Esophagus squamous epithelium (tissue), 5 donors: Measurements from ENCODE around the gene ADGRD1. TPM values are rescaled to one million over a fixed set of nuclear protein-coding genes. Genes with fewer than 3 reads are reported as not detected.

Experiments used
- DNase-seq: peaks from one replicate; lab custom pipeline; 2025; lab: John Stamatoyannopoulos, UW
- H3K27ac ChIP-seq, 4 donors: fragments of 200-600 bp; sonication (generic); one replicate each; pipeline ENCODE4 v1.5.1; 2016 to 2019; ENCODE audit warnings: mild to moderate bottlenecking in 1 of 4
- H3K27me3 ChIP-seq, 4 donors: fragments of 200-600 bp; sonication (generic); 1 replicate in 3 of 4; 2 replicates in 1 of 4; pipeline versions ENCODE4 v1.5.1 to v1.6.0; 2017 to 2021; ENCODE audit warnings: antibody characterized with exemption in 1 of 4
- H3K36me3 ChIP-seq, 3 donors: fragments of 200-600 bp; sonication (generic); one replicate each; pipeline ENCODE4 v1.5.1; 2016 to 2019
- H3K4me1 ChIP-seq, 3 donors: fragments of 200-600 bp; sonication (generic); one replicate each; pipeline ENCODE4 v1.5.1; 2017 to 2019
- H3K4me3 ChIP-seq, 4 donors: fragments of 200-600 bp; sonication (generic); 1 replicate in 3 of 4; 2 replicates in 1 of 4; pipeline ENCODE4 v1.5.1; 2016 to 2019; ENCODE audit warnings: mild to moderate bottlenecking in 2 of 4, moderate library complexity in 1 of 4
- H3K9me3 ChIP-seq, 3 donors: fragments of 200-600 bp; sonication (generic); one replicate each; pipeline ENCODE4 v1.5.1; 2016 to 2019
- CTCF ChIP-seq, 6 experiments: fragments of 450-650 bp in 4 of 6; fragments of 200-600 bp in 2 of 6; sonication (generic) in 2 of 6; IDR thresholded peaks; one replicate each; pipeline ENCODE4 v1.5.1; 2016 to 2019; ENCODE audit warnings: antibody characterized with exemption in 6 of 6, mild to moderate bottlenecking in 4 of 6, moderate library complexity in 4 of 6
- POLR2A ChIP-seq, 4 donors: fragments of 450-650 bp; IDR thresholded peaks; one replicate each; pipeline ENCODE4 v1.6.1; 2017; ENCODE audit warnings: antibody characterized with exemption in 4 of 4, mild to moderate bottlenecking in 4 of 4, moderate library complexity in 3 of 4
- WGBS, 2 donors: methylation state at CpG; one replicate each; pipeline ENCODE4 v1.1.5; 2018; 5-methylcytosine and 5-hydroxymethylcytosine counted together
- intact Hi-C: fragments of 100-400 bp; cut with DNase I; formaldehyde crosslinking; loops from one replicate; pipeline ENCODE4 v1.15.0; 2022
- total RNA-seq, 4 donors: library from RNA; depleted of rRNA; stranded (reverse); fragments of >200 nt; gene quantifications; one replicate each; pipeline ENCODE4 v1.1.0, GENCODE V29; 2016
- donor health status: DM: yes; HTN: yes; CAD: no.

ADGRD1 gene
- total RNA-seq, 4 donors from 2014 or later, result 2.2 to 28.2 (median 8.8) TPM

DNA sequence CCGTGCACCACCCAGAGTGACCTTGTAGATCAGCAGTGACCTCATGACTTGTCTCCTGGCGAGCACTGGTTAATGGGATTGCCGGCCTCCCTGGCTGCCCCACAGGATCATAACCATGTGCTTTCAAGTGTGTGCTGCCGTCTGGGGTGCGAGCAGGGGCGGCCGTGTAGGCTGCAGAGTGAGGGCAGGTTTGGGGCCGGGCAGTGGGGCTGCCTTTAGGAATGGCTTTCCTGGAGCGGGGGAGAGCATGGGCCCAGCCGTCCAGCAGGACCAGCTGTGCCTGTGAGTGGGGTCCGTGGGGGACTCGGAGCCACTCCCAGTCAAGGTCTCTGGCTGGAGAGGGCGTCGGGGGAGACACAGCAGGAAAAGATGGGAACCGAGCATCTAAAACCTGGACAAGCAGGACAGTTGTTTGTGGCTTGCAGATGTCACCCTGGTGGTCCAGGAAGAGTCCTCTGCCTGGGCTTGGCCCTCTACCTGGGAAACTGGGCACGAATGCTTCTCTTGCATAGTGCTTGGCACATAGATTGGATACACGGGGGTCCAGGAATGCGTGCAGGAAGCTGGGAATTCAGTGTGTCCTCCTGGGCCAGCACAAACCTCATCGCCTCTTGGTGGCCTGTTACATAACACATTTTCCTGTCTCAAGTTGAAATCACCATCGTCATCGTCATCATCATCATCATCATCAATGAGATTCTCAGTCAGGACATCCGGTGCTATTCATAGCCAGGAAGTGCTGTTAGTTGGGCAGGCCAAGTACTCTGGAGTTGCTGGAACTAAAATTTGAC lies 96.0 kb downstream of the ADGRD1 start:
- Histone ChIP-seq H3K36me3 (no peaks in the 10 kb centered on the region), H3K4me3 (no peak overlapping the region), H3K27ac (no peak overlapping the region), H3K4me1 (peaks cover 0 to 19% (median 0%) of the 10 kb centered on the region in 3 donors), H3K27me3 (peaks cover 0 to 28% (median 0%) of the 10 kb centered on the region in 4 donors), H3K9me3 (no peaks in the 10 kb centered on the region)
- WGBS, 2 donors, result 74% methylated on average over 11 to 14 of the region's 22 CpGs
- TF ChIP-seq POLR2A (IDR thresholded peaks at IDR 0.05) (no peak), CTCF (IDR thresholded peaks at IDR 0.05) (no peak)
- intact Hi-C loops, result no loop called here
- no peak for DNase-seq

DNA sequence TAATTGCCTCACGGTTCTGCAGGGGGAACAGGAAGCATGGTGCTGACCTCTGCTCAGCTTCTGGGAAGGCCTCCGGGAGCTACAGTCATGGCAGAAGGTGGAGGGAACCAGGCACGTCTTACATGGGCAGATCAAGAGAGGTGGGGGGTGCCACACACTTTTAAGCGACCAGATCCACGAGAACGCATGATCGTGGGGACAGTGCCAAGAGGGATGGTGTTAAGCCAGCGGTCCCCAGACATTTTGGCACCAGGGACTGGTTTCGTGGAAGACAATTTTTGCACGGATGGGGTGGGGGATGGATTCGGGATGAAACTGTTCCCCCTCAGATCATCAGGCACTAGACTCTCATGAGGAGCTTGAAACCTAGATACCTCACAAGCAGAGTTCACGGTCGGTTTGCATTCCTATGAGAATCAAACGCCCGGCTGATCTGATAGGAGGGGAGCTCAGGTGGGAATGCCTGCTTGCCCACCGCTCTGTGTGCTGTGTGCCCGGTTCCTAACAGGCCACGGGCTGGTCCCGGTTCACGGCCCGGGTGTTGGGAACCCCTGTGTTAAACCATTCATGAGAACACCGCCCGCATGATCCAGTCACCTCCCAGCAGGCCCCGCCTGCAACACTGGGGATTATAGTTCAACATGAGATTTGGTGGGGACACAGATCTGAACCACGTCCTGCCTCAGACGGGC lies 96.9 kb downstream of the ADGRD1 start:
- Histone ChIP-seq H3K36me3 (no peaks in the 10 kb centered on the region), H3K4me3 (no peak overlapping the region), H3K27me3 (peaks cover 0 to 31% (median 0%) of the 10 kb centered on the region in 4 donors), H3K9me3 (no peaks in the 10 kb centered on the region), H3K4me1 (peaks cover 0 to 19% (median 0%) of the 10 kb centered on the region in 3 donors), H3K27ac (no peak overlapping the region)
- intact Hi-C loops, result no loop called here
- no peak for TF ChIP-seq CTCF (IDR thresholded peaks at IDR 0.05)
- TF ChIP-seq POLR2A (IDR thresholded peaks at IDR 0.05), result no peak
- 72 to 76% methylated on average over 12 to 13 of the region's 26 CpGs for WGBS, 2 donors
- no peak for DNase-seq

GRCh38 chr12:131051155-131051473 lies 97.4 kb downstream of the ADGRD1 start:
- Histone ChIP-seq H3K36me3 (no peaks in the 10 kb centered on the region), H3K27ac (no peak overlapping the region), H3K4me1 (peaks cover 0 to 19% (median 0%) of the 10 kb centered on the region in 3 donors), H3K9me3 (no peaks in the 10 kb centered on the region), H3K4me3 (no peak overlapping the region), H3K27me3 (peaks cover 0 to 31% (median 0%) of the 10 kb centered on the region in 4 donors)
- WGBS, 2 donors, result 74 to 89% methylated on average over 4 of the region's 4 CpGs
- no peak for DNase-seq
- intact Hi-C loops, result no loop called here
- TF ChIP-seq CTCF (IDR thresholded peaks at IDR 0.05), result no peak
- no peak for TF ChIP-seq POLR2A (IDR thresholded peaks at IDR 0.05)

GRCh38 chr12:131052063-131052781 lies 98.5 kb downstream of the ADGRD1 start:
- 84 to 86% methylated on average over 9 to 11 of the region's 15 CpGs for WGBS, 2 donors
- H3K27me3 ChIP-seq, result peaks cover 0 to 29% (median 0%) of the 10 kb centered on the region in 4 donors
- DNase-seq, result no peak
- no peak overlapping the region for H3K27ac ChIP-seq
- no peak for TF ChIP-seq CTCF (IDR thresholded peaks at IDR 0.05)
- TF ChIP-seq POLR2A (IDR thresholded peaks at IDR 0.05), result no peak
- H3K36me3 ChIP-seq, result no peaks in the 10 kb centered on the region
- H3K4me1 ChIP-seq, result peaks cover 0 to 15% (median 0%) of the 10 kb centered on the region in 3 donors
- H3K4me3 ChIP-seq, result no peak overlapping the region
- H3K9me3 ChIP-seq, result no peaks in the 10 kb centered on the region
- intact Hi-C loops, result no loop called here
